Tongue (tissue), 2 donors: ENCODE results near the gene PTGES. TPM values are rescaled to one million over a fixed set of nuclear protein-coding genes. Genes with fewer than 3 reads are reported as not detected.

Experiments
- DNase-seq: peaks from one replicate; pipeline ENCODE4 v3.0.0-alpha.2; 2015
- total RNA-seq: library from RNA; depleted of rRNA; stranded (reverse); fragments of >200 nt; gene quantifications from one replicate; pipeline ENCODE4 v1.2.3, GENCODE V29; 2014

Gene PTGES
- total RNA-seq, 1 donor from 2014 or later = 7.5 TPM

DNA sequence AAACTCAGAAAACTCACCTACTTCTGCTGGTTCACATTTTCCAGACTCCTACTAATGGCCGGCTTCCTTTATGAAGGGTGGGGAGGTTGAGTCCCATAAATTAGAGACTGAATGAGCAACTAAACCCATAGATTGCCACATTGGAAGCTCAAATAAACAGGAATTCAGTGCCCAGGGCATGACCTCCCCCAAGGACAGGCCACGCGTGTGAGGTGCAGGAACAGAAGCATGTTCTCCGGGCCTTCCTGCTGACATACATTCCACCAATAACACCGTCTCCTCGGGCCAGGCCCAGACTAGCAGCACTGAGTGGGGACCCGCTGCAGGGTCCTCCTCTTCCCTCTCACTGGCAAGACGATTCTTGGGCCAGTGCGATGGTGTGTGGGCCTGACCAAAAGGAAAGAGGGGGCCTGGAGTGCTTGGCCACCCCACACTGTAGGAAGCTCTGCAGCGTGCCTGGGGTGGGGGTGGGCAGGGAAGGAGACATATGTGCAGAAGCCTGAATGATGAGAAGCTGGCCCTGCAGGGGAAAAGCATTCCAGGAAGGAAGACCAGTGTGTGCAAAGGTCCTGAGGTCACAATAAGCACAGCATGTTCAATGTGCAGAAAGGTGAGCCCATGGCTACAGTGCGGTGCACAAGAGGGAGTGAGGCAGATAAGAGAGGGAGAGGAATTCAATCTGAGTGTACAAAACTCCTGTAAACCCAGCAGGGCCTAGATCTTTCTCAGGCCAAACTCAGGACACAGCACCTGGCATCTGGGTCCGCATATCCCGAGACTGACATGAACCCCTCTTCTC, 12.0 kb downstream of the PTGES start:
- DNase-seq = no peak

DNA sequence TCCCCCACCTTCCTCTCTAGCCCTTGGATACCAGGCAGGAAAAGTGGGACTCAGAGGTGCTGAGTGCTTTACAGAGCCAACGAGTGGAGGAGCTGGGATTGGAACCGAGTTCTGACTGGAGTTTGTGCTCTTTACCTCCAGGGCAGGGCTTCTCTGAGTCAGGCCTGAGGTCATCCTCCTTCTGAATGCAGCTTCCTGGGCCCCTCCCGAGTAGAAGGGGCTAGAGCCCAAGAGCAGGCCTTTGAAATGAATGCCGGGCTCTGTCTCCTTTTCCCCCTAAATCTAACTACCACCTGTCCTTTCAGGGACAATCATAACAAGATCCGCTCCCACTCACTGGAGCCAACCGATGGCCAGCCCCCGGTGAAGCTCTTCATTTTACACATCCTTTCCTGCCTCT, 12.7 kb downstream of the PTGES start:
- no peak for DNase-seq

DNA sequence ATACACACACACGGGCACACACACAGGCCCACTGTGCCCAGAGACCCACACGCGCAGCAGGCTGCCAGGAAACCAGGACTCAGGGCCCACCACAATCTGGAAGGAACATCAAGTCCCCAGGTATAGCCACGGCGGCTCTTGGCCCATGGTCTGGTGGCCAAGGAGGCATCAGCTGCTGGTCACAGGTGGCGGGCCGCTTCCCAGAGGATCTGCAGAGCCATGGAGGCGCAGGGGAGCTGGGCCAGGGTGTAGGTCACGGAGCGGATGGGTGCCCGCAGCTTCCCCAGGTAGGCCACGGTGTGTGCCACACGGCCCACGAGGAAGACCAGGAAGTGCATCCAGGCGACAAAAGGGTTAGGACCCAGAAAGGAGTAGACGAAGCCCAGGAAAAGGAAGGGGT, 13.4 kb downstream of the PTGES start:
- DNase-seq = no peak

DNA sequence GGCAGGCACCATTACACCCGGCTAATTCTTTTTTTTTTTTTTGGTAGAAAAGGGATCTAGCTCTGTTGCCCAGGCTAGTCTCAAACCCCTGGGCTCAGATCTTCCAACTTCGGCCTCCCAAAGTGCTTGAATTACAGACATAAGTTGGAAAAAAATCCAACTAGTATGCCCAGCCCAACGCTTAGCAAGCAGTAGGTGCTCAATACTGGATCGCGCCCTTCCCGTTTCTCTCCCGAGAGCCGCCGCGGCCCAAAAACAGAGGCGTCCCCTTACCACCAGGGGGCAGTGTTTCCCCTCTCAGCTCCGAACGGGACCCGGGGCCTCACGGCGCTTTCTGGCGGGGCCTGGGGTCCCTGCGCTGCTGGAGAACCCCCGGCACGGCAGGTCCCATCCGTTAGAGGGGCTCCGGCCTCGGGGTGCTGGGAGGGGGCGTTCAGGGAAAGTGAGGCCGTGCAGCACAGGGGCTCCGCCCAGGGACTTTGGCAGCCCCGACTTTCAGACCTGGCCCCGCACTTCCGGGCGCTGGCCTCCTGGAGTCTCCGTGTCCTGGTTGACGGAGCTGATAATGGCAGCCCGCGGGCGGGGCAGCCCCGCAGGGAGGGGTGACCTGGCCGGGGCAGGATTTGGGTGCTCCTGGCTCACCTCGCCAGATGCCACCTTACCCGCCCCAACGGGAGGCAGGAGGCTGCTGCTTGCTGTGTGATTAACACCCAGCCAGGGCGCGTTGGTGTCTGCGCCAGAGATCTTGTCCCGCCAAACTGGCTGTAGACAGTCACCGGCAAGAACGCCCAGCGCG, 15.2 kb downstream of the PTGES start:
- peak; percentile 93 for DNase-seq

DNA sequence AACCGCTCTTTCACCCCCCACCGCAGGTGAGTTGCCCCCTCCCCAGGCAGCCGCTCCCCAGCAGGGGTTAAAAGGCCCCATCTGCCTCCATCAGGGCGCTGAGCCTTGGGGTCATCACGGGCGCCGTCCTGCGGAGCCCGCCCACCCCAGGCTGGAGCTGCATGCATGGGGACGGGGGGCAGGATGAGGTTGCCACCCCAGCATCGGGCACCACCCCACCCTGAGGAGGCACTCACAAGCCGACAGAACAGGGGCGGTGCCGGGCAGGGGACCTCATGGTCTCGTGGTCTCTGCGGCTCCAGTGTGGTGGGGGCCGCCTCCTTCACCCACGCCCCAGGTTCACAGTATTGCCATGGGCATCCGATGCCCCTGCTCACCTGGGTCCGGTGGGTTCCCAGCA, 16.5 kb downstream of the PTGES start:
- DNase-seq = no peak

DNA sequence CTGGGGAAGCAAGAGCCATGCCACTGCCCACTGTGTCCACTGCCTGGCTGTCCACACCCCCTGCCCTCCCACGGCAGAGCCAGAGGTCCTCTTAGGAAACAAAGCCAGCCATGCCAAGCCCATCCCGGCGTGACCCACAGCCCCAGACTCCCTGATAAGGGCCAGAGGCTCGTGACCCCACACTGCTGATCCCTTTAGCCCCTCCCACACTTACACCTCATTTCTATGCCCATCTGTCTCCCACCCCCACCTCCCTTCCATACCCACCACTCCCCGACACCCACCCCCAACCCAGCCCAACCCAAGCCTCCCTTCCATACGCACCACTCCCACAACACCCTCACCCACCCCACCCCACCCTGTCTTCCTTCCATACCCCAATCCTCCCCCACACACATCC, 17.3 kb downstream of the PTGES start:
- no peak for DNase-seq

DNA sequence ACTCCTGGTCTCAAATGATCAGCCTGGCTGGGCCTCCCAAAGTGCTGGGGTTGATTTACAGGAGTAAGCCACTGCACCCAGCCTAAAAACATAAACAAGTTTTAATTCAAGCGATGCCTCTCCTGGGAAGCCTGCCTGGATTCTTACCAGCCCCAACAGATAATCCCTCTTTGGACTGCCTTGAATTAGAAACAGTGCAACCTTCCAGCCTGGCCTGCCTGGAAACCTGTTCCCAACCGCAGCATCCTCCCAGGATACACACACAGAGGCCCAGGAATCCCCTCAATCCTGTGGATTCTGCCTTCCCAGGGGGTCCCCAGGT, 19.2 kb downstream of the PTGES start:
- DNase-seq = no peak

DNA sequence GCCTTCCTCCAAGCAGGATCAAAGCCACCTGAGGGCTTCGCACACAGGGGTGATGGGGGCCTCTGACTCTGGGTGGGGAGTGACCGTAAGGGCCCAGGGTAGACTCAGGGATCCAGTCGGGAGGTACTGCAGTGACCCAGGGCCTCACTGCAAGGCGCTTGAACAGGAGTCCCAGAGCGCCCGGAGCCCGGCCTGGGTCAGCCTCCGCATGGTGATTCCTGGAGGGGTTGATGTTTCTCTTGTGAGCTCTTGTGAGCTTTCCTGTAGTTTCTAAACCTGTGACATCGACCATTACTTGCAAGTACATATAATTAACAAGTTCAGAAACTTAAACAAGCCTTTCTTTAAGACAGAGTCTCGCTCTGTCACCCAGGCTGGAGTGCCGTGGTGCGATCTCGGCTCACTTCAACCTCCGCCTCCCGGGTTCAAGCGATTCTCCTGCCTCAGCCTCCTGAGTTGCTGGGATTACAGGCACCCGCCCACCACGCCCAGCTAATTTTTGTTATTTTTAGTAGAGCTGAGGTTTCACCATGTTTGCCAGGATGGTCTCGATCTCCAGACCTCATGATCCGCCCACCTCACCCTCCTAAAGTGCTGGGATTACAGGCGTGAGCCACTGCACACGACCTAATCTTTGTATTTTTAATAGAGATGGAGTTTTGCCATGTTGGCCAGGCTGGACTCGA, 19.8 kb downstream of the PTGES start:
- DNase-seq = no peak

DNA sequence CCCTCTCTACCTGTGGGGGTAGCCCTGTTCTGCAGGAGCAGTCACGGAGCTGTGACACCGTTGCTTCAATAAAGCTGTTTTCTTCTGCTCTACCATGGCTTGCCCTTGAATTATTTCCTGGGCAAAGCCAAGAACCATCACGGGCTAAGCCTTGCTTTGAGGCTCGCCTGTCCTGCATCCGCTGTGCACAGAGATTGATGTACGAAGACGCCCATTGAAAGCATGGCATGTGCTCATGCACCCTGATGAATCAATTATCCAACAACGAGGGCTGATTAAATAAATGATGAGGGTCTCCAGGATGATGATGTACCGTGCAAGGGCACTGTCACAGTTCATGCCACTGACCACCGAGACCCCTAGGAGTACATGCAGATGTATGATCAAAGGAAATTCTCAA, 20.7 kb downstream of the PTGES start:
- no peak for DNase-seq

DNA sequence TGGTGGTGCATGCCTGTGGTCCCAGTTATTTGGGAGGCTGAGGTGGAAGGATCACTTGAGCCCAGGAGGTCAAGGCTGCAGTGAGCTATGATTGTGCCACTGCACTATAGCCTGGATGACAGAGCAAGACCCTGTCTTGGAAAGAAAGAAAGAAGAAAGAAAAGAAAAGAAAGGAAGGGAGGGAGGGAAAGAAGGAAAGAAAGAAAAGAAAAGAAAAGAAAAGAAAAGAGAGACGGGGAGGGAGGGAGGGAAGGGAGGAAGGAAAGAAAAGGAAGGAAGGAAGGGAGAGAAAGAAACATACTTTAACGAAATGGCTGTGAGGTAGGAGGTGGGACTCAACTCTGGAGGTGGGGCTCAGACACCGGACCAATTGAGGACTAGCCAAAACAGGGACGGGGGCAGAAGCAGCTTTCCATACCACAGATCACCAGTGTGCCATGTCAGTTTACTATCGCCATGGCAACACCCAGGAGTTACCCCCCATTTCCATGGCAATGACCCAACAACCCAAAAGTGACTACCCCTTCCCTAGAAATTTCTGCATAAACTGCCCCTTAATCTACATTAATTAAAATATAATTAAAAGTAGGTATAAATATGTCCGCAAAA, 21.3 kb downstream of the PTGES start:
- no peak for DNase-seq

DNA sequence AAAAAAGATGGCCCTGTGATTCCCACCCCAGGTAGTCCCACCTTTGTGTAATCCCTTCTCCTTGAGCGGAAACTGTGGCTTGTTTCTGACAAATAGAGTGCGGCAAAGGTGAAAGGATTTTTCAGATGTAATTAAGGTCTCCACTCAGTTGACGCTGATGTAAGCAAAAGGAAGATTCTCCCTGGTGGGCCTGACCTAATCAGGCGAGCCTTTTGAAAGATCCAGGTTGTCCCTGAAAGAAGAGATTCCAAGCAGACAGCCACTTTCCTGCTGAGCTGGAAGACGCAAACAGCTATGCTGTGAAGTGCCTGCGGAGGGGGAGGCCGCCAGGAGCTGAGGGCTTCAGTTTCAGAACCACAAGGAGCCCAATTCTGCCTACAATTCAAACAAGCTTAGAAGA, 24.1 kb downstream of the PTGES start:
- no peak for DNase-seq

DNA sequence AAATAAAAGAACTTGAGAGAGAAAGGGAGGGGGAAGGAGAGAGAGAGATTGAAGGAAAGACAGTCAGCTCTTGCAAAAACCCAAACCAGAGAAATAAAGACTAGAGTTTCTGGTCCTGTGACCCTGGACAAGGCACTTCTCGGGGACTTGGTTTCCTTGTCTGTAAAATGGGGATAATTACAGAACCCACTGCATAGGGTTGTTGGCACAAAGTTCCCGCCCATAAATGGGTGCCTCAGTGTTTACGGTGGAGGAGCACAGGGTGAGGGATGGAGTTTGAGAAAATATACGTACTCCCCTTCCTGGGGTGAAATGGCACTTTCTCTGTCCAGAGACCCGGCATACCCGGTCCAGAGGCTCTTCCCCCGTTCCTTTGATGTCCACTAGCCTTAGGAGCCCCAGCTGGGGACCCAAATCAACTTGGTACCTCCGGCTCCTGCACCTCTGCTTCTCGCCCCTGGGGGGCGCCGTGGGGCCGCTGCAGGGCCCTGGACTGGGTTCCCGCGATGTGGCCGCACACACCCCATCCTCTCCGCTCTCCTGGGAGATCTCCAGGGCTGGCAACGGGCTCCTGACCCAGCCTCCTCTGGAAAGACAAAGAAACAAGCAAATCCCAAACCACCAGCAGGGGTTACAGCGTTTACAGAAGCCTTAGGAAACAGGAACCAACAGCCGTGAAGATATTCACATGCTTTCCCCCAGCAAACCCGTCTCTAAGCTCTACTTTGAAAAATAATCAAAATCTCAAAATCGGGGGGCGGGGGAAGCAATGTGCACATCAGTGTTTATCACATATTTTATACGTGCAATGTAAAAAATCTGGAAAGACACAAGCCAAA, 26.3 kb downstream of the PTGES start:
- DNase-seq = peak; percentile 71

DNA sequence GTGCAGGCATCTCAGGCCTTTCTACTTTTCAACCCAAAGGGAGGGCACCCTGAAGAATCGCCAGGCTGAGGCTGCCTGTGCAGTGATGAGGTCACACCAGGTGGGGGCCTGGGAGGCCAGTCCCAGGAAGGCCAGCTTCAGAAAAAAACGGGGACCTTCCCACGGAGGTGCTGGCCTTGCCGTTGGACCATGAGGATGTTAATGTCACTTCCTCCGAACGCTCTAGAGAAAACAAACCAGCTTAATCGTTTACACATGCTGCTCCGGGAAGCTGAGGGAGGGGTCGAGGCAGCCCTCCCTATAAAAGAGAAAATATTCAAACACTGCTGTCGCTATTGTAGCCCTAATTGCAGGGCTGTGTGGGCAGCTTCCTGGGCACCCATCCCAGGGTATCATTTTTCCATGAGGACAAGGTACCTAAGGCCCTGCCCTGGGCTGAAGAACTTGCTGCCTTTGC, 27.0 kb downstream of the PTGES start:
- peak; percentile 51 for DNase-seq

DNA sequence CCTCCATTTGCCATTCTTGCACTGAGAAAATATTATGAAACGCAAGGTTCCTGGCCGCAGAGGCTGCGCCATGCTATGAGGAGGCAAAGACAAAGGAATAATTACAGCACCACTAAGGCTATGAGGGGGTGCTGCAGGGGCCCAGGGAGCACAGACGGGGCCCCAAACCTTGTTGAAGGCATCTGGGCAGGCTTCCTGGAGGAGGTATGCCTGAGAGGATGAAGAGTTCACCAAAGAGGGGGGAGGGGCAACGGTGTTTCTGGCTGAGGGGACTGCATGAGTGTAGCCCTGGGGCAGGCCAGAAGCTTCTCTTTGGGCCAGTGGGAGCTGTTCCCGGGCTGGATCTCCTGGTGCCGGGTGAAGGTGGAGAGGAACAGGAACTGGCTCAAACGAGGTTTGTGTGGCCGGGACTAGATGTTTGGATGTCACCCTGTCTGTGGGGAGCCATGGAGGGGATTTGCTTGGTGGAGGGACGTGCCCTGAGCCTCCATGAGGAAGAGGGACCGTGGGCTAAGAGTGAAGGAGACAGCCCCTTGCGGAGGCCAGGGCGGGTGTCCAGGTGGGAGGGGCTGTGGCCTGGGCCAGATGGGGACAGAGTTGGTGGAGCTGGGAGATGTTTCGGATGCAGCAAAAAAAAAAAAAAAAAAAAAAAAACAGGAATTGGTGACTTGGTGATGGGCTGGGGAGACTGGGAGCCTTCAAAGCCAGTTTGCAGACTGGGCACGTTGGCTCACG, 28.2 kb downstream of the PTGES start:
- DNase-seq = no peak

DNA sequence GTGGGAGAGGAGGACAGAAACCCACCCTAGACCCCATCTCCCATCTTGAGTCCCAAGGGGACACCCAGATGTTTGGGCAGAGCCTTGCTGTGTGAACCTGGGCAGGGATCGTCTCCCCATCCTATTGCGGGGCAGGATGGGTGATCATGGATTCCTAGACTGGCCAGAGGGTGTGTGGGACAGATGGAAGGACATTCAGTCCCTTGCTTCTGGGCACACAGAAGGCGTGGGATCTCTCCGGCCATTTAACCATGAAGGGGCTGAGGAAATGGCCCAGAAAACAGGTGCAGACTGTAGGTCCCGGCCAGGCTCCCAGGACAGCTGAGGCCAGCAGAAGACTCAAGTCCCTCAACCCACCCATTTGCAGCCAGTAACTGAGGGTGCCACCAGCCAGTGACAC, 29.9 kb downstream of the PTGES start:
- no peak for DNase-seq

DNA sequence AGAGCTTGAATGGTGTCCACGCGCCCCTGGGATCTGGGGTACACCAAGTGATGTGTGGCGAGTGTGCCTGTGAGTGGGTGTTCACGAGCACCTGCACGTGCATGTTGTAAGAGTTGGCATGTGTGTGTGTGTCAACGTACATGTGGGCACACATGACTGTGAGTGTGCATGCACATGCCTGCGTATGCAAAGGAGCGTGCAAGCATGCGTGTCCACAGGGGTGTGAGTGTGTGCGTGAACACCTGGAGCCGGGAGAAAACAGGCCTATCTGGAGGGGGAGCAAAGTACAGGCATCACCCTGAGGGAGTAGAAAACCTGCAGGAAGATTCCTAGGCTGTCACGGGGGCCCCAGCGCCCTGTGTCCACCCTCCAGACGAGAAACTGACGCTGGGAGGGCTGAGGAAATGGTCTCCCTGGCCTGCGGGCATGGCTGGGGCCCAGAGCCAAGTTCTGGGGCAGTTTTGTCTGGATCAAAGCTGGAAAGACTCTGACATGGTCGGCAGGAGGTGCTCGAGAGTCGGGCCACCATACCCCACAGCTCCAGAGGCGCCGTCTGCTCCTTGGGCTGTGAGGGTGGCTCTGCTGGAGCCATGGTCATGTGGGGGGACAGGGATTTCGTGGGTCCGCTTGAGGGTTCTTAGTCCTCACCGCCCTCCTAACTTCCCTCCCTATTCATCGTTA, 31.8 kb downstream of the PTGES start:
- DNase-seq = no peak

DNA sequence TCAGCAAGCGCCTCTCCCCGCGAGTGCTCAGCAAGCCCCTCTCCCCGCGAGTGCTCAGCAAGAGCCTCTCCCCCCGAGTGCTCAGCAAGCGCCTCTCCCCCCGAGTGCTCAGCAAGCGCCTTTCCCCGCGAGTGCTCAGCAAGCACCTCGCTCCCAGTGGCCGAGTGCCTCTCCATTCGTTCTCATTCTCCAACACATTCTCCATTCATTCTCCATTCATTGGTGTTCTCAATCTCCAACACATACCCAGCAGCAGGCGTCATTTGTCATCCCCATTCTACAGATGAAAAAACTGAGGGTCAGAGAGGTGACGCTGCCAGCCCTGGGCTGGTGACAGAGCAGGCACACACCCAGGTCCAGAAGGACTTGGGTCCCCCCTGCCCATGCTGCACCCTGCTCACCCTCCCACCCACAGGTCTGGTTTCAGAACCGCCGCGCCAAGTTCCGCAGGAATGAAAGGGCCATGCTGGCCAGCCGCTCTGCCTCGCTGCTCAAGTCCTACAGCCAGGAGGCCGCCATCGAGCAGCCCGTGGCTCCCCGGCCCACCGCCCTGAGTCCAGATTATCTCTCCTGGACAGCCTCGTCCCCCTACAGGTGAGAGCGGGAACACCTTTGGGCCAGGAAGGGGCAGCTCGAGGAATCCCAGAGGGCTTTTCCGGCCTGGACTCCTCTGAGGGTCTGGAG, 32.5 kb downstream of the PTGES start:
- DNase-seq = no peak

DNA sequence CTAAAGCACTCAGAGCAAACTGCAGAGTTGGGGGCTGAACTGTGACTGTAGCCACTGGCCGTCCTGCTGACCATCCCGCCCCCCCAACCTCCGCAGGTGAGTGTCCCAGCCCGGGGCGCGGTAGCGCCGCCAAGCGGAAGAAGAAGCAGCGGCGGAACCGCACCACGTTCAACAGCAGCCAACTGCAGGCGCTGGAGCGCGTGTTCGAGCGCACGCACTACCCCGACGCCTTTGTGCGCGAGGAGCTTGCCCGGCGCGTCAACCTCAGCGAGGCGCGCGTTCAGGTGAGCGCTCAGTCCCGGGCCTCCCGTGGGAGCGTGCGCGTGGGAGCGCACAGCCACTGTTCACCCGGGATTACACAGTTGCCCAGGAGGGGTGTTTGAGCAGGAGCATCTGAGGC, 33.7 kb downstream of the PTGES start:
- no peak for DNase-seq

DNA sequence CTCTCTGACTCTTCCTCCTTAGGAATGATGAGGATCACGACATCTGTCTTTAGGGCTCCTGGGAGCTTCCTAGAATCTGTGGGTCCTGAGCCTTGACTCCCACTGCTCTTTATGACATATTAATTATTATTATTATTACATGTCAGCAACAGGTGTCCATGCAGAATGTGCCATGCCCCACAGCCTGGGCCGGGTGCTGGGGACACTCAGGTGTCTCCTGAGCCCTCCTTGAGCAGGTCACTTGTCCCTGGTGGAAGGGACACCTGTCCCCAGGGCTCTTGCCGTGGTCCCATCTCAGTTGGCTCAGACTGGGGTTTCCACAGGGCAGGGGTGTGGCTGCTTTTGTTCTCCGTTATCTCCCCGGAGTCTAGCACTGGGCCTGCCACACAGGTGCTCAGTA, 34.2 kb downstream of the PTGES start:
- DNase-seq = no peak

DNA sequence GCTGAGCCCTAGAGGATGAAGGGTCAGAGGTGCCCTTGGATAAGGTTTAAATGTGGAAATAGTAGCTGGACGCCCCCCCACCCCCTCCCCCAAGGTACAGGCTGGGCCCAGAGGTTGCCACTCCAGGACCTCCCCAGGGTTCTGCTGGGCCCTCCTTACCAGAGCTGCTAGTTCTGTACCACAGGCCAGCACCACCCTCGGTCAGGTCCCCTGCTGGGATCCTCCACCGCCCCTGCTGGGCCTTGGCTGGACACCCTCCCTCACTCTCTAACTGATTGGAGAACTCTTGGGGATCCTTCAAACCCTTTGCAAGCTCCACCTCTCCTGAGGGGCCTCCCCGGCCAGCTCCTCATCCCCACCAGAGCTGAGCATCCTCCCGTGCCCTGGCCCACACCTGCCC, 34.9 kb downstream of the PTGES start:
- no peak for DNase-seq
